GM12801 (cell line): ENCODE data around the gene NUP107.

Experiments used
- TF ChIP-seq, protein P1 (sequence below): IDR thresholded peaks from one replicate; pipeline ENCODE4 v1.5.1; 2011; ENCODE audit warnings: control low read depth; ENCODE audit not compliant: insufficient read length; ENCODE audit errors: extremely low read depth

Gene NUP107

GRCh38 chr12:68743356-68743755 is 56.6 kb downstream of the NUP107 start:
- TF ChIP-seq, protein P1, sequence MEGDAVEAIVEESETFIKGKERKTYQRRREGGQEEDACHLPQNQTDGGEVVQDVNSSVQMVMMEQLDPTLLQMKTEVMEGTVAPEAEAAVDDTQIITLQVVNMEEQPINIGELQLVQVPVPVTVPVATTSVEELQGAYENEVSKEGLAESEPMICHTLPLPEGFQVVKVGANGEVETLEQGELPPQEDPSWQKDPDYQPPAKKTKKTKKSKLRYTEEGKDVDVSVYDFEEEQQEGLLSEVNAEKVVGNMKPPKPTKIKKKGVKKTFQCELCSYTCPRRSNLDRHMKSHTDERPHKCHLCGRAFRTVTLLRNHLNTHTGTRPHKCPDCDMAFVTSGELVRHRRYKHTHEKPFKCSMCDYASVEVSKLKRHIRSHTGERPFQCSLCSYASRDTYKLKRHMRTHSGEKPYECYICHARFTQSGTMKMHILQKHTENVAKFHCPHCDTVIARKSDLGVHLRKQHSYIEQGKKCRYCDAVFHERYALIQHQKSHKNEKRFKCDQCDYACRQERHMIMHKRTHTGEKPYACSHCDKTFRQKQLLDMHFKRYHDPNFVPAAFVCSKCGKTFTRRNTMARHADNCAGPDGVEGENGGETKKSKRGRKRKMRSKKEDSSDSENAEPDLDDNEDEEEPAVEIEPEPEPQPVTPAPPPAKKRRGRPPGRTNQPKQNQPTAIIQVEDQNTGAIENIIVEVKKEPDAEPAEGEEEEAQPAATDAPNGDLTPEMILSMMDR, result no peak

DNA sequence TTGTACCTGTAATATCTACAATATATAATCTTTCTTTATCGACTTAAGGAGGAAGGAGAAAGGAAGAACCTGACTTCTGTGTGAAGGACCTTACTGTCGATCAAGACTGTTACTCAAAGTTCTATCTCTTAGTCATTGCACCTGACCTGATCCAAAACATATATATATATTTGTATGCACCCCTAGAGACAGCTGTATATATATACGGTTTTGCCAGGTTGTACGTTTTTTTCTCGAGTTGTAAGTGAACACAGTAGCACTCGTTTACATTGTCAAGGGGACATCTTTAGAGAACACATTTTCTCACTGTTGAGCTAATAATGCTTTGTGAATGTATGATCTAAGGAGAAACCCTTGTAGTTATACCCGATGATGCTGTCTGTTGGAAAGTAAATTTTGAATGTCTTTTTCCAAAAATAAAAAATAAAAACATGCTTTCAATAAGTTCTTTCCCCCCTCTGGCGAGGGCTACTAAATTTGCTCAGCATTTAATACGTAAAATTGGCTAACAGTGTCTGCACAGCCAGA is 58.7 kb downstream of the NUP107 start:
- TF ChIP-seq, protein P1, result no peak

- TF ChIP-seq, protein P1, result no peak
Observed at GRCh38 chr12:68745904-68746571, 59.3 kb downstream of the NUP107 start, which contains the start of gene SLC35E3. Gene SLC35E3 (plus strand): TSS chr12:68746176. CDS start chr12:68746378, 202 bp downstream.

GRCh38 chr12:68746572-68747180 is 59.9 kb downstream of the NUP107 start:
- TF ChIP-seq, protein P1, result no peak

DNA sequence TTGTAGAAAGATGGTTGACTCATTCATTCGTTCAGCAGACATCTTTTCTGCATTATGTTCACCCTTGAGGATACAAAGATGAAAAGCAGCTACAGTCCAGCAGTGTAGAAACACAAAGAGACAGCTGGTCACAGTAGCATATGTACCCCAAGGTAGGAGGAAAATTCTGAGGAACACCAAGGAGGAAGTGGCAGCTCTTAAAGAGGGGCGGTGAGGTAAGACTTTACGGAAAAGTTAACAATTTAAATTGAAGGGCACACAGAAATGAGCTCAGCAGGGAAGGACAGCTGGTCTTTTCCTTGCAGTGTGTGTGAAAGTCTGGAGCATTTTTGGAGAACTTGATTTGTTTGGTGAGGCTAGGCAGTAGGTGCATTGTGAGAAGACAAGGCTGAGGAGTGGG is 62.7 kb downstream of the NUP107 start:
- TF ChIP-seq, protein P1, result no peak

- TF ChIP-seq, protein P1, result no peak
Observed at GRCh38 chr12:68749861-68750260, 63.1 kb downstream of the NUP107 start.

DNA sequence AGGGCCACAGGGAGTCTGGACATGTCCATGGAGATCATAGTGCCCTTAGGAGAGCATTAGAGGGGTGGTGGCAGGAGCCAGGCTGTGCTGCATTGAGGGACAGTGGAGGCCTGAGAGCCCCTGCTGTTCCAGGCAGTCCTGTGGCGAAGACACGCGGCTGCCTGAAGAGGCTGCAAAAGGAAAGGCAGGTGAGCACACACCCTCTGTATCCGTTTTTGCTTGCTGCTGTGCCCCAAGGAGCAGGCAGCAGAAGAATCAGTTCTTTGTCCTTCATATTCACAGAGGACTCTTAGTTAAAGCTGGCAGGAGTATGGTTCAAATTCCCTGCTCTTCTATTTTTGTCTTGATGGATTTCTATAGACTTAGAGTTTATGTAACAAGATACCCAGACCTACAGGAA is 63.7 kb downstream of the NUP107 start:
- TF ChIP-seq, protein P1, result no peak
